Esophagus muscularis mucosa (tissue), 4 donors: ENCODE measurements around the gene USP1. TPM values are rescaled to one million over a fixed set of nuclear protein-coding genes. Genes with fewer than 3 reads are reported as not detected.
A peak's percentile ranks its signal among the peaks of the same experiment; 100 is the strongest.

ENCODE experiments used
- DNase-seq: peaks from one replicate; pipeline ENCODE4 v3.0.0-alpha.2; 2017; ENCODE audit errors: extremely low spot score
- H3K27ac ChIP-seq, 4 donors: fragments of 200-600 bp; sonication (generic); replicated peaks in 1 of 4; 1 replicate in 3 of 4; 2 replicates in 1 of 4; pipeline ENCODE4 v1.5.1; 2016 to 2019; ENCODE audit warnings: mild to moderate bottlenecking in 1 of 4
- H3K27me3 ChIP-seq, 4 donors: fragments of 200-600 bp; sonication (generic); one replicate each; pipeline versions ENCODE4 v1.5.1 to v1.6.0; 2016 to 2019
- H3K36me3 ChIP-seq, 4 donors: fragments of 200-600 bp; sonication (generic); one replicate each; pipeline ENCODE4 v1.5.1; 2016 to 2019
- H3K4me1 ChIP-seq, 4 donors: fragments of 200-600 bp; sonication (generic); one replicate each; pipeline ENCODE4 v1.5.1; 2016 to 2019
- H3K4me3 ChIP-seq, 4 donors: fragments of 200-600 bp; sonication (generic); 1 replicate in 2 of 4; 2 replicates in 2 of 4; pipeline ENCODE4 v1.5.1; 2016 to 2019; ENCODE audit warnings: mild to moderate bottlenecking in 4 of 4, moderate library complexity in 1 of 4
- H3K9me3 ChIP-seq, 4 donors: fragments of 200-600 bp; sonication (generic); 1 replicate in 3 of 4; 2 replicates in 1 of 4; pipeline ENCODE4 v1.5.1; 2016 to 2019
- EP300 ChIP-seq: sonication (generic); formaldehyde crosslinking; IDR thresholded peaks from one replicate; pipeline ENCODE4 v1.6.1; 2017; ENCODE audit warnings: antibody characterized with exemption
- POLR2A ChIP-seq: fragments of 450-650 bp; IDR thresholded peaks from one replicate; pipeline ENCODE4 v1.6.1; 2017; ENCODE audit warnings: antibody characterized with exemption, moderate library complexity, mild to moderate bottlenecking, low read depth
- POLR2AphosphoS5 ChIP-seq, 2 donors: sonication (generic); formaldehyde crosslinking; IDR thresholded peaks; one replicate each; pipeline ENCODE4 v1.6.1; 2017; ENCODE audit warnings: antibody characterized with exemption in 2 of 2
- WGBS: methylation state at CpG from one replicate; pipeline ENCODE4 v1.1.5; 2018; 5-methylcytosine and 5-hydroxymethylcytosine counted together
- intact Hi-C: fragments of 100-400 bp; cut with DNase I; formaldehyde crosslinking; loops from one replicate; pipeline ENCODE4 v1.15.1; 2023
- total RNA-seq, 4 donors: library from RNA; depleted of rRNA; stranded (reverse); fragments of >200 nt; gene quantifications; one replicate each; pipeline versions ENCODE4 v1.1.0 to v1.2.1, GENCODE V29; 2016
- TF ChIP-seq, protein P1 (sequence below), 3 experiments: fragments of 200-600 bp in 2 of 3; fragments of 450-650 bp in 1 of 3; sonication (generic) in 2 of 3; IDR thresholded peaks; one replicate each; pipeline ENCODE4 v1.5.1; 2017 to 2019; ENCODE audit warnings: antibody characterized with exemption in 3 of 3, mild to moderate bottlenecking in 2 of 3, moderate library complexity in 1 of 3

Gene USP1
- total RNA-seq, 4 donors from 2014 or later: 21.0 to 32.4 (median 27.6) TPM

DNA sequence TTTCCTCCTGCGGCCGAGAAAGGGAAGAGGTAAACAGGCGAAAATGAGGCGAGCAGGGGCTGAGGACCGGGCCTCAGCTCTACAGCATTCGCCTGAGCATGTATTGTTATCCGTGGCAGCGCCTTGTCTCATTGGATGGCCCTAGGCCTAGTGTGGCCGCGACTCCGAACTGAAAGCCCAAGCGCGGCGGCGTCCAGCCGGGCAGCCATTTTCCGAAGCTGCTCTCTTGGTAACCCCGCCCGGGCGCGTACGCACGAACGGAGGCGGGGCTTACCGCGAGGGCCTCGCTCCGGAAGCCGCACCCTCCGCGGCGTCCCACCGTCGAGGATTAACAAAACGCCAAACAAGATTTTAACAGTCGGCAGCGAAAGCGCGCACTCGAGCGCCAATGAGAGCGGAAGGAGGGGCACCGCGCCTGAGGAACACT, 797 bp upstream of the USP1 start:
- Histone ChIP-seq H3K36me3 (peaks cover 0 to 8% (median 0%) of the 10 kb centered on the region in 4 donors), H3K9me3 (no peaks in the 10 kb centered on the region), H3K4me1 (peaks cover 18 to 44% (median 41%) of the 10 kb centered on the region in 4 donors), H3K27ac (peak overlapping the region; percentile 92 to 99 (median 98)), H3K4me3 (peak overlapping the region; percentile 79 to 97 (median 88)), H3K27me3 (no peaks in the 10 kb centered on the region)
- TF ChIP-seq POLR2A (peak; percentile 72), POLR2AphosphoS5 (IDR thresholded peaks at IDR 0.05) (peak; percentile 94 to 97), EP300 (no peak)
- TF ChIP-seq, protein P1, sequence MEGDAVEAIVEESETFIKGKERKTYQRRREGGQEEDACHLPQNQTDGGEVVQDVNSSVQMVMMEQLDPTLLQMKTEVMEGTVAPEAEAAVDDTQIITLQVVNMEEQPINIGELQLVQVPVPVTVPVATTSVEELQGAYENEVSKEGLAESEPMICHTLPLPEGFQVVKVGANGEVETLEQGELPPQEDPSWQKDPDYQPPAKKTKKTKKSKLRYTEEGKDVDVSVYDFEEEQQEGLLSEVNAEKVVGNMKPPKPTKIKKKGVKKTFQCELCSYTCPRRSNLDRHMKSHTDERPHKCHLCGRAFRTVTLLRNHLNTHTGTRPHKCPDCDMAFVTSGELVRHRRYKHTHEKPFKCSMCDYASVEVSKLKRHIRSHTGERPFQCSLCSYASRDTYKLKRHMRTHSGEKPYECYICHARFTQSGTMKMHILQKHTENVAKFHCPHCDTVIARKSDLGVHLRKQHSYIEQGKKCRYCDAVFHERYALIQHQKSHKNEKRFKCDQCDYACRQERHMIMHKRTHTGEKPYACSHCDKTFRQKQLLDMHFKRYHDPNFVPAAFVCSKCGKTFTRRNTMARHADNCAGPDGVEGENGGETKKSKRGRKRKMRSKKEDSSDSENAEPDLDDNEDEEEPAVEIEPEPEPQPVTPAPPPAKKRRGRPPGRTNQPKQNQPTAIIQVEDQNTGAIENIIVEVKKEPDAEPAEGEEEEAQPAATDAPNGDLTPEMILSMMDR (IDR thresholded peaks at IDR 0.05): no peak
- peak; percentile 99 for DNase-seq
- intact Hi-C loops: loop anchor here (5.0 to 10.0 kb wide), 3 partner anchors 249 to 711 kb away; partner anchors contain the start of genes ATG4C, DOCK7 and TM2D1
- no CpG with 5 or more reads among the region's 45 CpGs for WGBS

DNA sequence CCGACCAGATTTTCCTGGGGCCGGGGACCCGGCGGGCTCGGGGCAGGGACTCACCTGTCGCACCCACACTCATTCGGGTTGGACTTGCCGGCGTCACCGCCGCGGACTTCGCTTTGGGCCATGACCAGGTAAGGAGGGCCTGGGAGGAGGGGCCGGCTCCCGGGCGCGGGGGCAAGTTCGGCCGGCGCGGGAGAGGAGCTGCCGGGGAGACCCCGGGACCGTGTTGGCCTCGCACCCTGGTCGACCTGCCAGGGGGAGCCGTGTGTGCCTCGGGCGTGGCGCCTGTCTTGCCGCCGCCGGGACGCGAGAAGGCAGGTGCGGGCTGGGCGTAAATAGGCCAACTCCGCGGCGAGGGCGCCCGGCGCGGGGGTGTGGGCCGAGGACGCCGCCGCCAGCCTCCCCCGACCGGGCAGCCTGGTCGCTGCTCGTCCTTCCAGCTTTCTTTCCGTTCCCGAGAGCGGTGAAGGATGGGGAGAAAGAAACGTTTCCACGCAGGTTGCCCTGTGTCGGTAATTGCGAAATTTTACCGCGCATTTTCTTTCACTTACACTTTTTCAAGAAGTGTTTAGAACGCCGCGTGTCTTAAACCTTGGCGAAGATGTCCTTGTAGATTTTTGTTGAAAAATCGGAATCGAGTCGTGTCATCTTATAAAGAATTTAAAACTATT, 558 bp downstream of the USP1 start:
- peak overlapping the region; percentile 79 to 97 (median 88) for H3K4me3 ChIP-seq
- WGBS: under 1% methylated on average over 32 of the region's 68 CpGs
- H3K27me3 ChIP-seq: no peaks in the 10 kb centered on the region
- no peaks in the 10 kb centered on the region for H3K9me3 ChIP-seq
- TF ChIP-seq EP300 (no peak), POLR2A (no peak)
- peak overlapping the region; percentile 92 to 99 (median 98) for H3K27ac ChIP-seq
- H3K36me3 ChIP-seq: peaks cover 0 to 21% (median 7%) of the 10 kb centered on the region in 4 donors
- no peak for DNase-seq
- peaks cover 18 to 47% (median 42%) of the 10 kb centered on the region in 4 donors for H3K4me1 ChIP-seq
- intact Hi-C loops: loop anchor here (5.0 to 10.0 kb wide), 3 partner anchors 247 to 713 kb away; partner anchors contain the start of genes ATG4C, DOCK7 and TM2D1

DNA sequence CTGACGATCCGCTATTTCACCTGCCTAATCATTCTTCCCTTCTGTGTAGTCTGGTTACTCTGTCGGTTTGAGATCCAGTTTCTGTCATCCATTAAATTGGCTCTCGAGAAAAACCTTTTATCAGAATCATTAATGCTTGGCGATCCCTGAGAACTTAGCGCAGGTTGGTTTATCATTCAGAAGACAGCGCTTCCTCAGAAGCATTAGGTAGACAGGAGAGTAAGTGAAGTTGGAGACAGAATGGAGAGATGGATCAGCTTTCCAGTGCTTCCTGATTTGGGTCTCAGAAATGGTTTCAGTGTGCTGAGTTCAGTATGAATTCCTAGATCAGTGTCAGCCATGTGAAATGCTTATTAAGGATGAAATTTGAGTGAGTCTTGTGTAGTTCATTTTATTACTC, 1.3 kb downstream of the USP1 start:
- Histone ChIP-seq H3K4me3 (peak overlapping the region; percentile 79 to 97 (median 88)), H3K9me3 (no peaks in the 10 kb centered on the region), H3K27me3 (no peaks in the 10 kb centered on the region), H3K36me3 (peaks cover 0 to 29% (median 13%) of the 10 kb centered on the region in 4 donors), H3K27ac (peak overlapping the region; percentile 92 to 99 (median 98)), H3K4me1 (peaks cover 18 to 47% (median 42%) of the 10 kb centered on the region in 4 donors)
- no peak for DNase-seq
- WGBS: 0% methylated on average over 7 of the region's 7 CpGs
- intact Hi-C loops: loop anchor here (5.0 to 10.0 kb wide), 3 partner anchors 247 to 713 kb away; partner anchors contain the start of genes ATG4C, DOCK7 and TM2D1
- TF ChIP-seq EP300: no peak
- no peak for TF ChIP-seq POLR2AphosphoS5 (IDR thresholded peaks at IDR 0.05)
- no peak for TF ChIP-seq POLR2A
- TF ChIP-seq, protein P1 (IDR thresholded peaks at IDR 0.05): no peak

DNA sequence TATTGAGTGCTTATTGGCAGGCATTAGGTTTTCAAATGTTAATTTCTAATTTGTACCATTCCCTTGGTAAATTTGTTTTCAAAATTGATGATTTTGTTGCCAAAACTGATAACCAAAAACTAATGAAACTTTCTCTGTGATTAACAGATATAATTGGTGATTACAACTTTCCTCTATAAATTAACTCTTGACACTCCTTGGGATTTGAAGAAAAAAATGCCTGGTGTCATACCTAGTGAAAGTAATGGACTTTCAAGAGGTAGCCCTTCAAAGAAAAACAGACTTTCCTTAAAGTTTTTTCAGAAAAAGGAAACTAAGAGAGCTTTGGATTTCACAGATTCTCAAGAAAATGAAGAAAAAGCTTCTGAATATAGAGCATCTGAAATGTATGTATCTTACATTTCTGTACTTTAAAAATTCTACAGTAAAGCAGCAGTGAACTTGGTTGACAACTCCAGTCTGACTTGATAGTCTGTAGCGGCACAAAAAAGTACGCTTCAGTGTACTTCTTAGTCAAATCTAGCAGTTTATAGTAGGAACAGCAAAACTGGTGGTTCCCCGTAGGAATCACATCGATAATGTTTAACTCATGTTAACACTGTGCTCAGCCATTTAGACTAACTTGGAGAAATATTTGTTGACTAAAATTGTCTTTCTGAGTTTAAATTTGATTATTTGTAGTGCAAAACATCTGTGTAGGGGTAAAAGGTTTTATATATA, 3.0 kb downstream of the USP1 start:
- TF ChIP-seq POLR2AphosphoS5 (IDR thresholded peaks at IDR 0.05) (no peak), EP300 (no peak), POLR2A (no peak)
- TF ChIP-seq, protein P1 (IDR thresholded peaks at IDR 0.05): no peak
- H3K36me3 ChIP-seq: peaks cover 0 to 43% (median 21%) of the 10 kb centered on the region in 4 donors
- DNase-seq: no peak
- no peak overlapping the region for H3K27ac ChIP-seq
- H3K4me3 ChIP-seq: no peak overlapping the region
- H3K9me3 ChIP-seq: no peaks in the 10 kb centered on the region
- peaks cover 18 to 47% (median 42%) of the 10 kb centered on the region in 4 donors for H3K4me1 ChIP-seq
- WGBS: 79% methylated on average over 4 of the region's 4 CpGs
- intact Hi-C loops: loop anchor here (5.0 to 10.0 kb wide), 3 partner anchors 245 to 715 kb away; partner anchors contain the start of genes ATG4C, DOCK7 and TM2D1
- H3K27me3 ChIP-seq: no peaks in the 10 kb centered on the region

DNA sequence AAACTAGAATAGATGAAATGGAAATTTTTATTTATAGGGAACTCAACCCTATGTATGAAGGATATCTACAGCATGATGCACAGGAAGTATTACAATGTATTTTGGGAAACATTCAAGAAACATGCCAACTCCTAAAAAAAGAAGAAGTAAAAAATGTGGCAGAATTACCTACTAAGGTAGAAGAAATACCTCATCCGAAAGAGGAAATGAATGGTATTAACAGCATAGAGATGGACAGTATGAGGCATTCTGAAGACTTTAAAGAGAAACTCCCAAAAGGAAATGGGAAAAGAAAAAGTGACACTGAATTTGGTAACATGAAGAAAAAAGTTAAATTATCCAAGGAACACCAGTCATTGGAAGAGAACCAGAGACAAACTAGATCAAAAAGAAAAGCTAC, 7.9 kb downstream of the USP1 start:
- Histone ChIP-seq H3K27me3 (no peaks in the 10 kb centered on the region), H3K4me1 (peaks cover 0 to 23% (median 14%) of the 10 kb centered on the region in 4 donors), H3K9me3 (no peaks in the 10 kb centered on the region), H3K4me3 (no peak overlapping the region), H3K27ac (no peak overlapping the region), H3K36me3 (peaks cover 22 to 91% (median 64%) of the 10 kb centered on the region in 4 donors)
- intact Hi-C loops: no loop called here
- TF ChIP-seq, protein P1 (IDR thresholded peaks at IDR 0.05): no peak
- no peak for TF ChIP-seq POLR2A
- no peak for TF ChIP-seq EP300
- TF ChIP-seq POLR2AphosphoS5 (IDR thresholded peaks at IDR 0.05): no peak
- 92% methylated on average over 1 of the region's 1 CpG for WGBS
- no peak for DNase-seq
